ENCODE results near the gene TTF2. TPM values are rescaled to one million over a fixed set of nuclear protein-coding genes. Genes with fewer than 3 reads are reported as not detected.
A peak's percentile ranks its signal among the peaks of the same experiment; 100 is the strongest.

Gene TTF2
- total and polyA plus RNA-seq, 9 of the 15 experiments (the other 6 are each of a cell fraction or from before 2014, with no cell fraction given): 9.4 to 71.1 (median 42.1) TPM

DNA sequence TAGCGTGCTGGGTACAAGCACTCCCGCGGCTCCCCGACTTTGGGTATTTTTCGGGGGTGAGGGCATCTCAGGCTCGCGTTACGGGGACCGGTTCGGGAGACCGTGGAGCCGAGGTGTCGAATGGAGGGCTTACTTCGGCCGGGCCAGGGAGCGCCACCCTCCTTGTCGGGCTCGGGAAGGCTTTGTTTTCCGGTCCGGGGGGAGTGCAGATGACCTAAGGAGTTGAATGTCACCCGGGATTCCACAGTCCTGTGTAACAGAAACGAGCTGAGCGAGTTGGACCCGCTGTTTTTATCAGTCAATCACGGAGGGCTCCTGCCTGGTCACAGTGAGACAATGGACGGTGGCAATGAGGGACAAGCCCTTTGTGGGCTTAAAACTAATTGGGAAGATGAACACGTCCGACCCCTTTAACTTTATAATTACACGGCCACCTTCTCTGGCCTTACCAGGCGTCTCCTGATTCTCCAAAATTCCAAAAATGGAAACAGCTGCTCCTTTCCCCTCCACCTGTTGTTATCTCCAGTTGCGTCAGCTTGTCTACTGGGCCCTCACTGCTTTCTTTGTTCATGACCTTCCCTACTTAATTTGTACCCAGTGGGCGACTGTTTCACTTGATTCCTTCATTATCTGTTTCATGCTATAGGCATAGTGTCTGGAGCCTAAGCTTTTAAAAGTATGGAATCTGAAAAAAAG lies 62.4 kb downstream of the TTF2 start (continued):
- TF ChIP-seq, protein P1, sequence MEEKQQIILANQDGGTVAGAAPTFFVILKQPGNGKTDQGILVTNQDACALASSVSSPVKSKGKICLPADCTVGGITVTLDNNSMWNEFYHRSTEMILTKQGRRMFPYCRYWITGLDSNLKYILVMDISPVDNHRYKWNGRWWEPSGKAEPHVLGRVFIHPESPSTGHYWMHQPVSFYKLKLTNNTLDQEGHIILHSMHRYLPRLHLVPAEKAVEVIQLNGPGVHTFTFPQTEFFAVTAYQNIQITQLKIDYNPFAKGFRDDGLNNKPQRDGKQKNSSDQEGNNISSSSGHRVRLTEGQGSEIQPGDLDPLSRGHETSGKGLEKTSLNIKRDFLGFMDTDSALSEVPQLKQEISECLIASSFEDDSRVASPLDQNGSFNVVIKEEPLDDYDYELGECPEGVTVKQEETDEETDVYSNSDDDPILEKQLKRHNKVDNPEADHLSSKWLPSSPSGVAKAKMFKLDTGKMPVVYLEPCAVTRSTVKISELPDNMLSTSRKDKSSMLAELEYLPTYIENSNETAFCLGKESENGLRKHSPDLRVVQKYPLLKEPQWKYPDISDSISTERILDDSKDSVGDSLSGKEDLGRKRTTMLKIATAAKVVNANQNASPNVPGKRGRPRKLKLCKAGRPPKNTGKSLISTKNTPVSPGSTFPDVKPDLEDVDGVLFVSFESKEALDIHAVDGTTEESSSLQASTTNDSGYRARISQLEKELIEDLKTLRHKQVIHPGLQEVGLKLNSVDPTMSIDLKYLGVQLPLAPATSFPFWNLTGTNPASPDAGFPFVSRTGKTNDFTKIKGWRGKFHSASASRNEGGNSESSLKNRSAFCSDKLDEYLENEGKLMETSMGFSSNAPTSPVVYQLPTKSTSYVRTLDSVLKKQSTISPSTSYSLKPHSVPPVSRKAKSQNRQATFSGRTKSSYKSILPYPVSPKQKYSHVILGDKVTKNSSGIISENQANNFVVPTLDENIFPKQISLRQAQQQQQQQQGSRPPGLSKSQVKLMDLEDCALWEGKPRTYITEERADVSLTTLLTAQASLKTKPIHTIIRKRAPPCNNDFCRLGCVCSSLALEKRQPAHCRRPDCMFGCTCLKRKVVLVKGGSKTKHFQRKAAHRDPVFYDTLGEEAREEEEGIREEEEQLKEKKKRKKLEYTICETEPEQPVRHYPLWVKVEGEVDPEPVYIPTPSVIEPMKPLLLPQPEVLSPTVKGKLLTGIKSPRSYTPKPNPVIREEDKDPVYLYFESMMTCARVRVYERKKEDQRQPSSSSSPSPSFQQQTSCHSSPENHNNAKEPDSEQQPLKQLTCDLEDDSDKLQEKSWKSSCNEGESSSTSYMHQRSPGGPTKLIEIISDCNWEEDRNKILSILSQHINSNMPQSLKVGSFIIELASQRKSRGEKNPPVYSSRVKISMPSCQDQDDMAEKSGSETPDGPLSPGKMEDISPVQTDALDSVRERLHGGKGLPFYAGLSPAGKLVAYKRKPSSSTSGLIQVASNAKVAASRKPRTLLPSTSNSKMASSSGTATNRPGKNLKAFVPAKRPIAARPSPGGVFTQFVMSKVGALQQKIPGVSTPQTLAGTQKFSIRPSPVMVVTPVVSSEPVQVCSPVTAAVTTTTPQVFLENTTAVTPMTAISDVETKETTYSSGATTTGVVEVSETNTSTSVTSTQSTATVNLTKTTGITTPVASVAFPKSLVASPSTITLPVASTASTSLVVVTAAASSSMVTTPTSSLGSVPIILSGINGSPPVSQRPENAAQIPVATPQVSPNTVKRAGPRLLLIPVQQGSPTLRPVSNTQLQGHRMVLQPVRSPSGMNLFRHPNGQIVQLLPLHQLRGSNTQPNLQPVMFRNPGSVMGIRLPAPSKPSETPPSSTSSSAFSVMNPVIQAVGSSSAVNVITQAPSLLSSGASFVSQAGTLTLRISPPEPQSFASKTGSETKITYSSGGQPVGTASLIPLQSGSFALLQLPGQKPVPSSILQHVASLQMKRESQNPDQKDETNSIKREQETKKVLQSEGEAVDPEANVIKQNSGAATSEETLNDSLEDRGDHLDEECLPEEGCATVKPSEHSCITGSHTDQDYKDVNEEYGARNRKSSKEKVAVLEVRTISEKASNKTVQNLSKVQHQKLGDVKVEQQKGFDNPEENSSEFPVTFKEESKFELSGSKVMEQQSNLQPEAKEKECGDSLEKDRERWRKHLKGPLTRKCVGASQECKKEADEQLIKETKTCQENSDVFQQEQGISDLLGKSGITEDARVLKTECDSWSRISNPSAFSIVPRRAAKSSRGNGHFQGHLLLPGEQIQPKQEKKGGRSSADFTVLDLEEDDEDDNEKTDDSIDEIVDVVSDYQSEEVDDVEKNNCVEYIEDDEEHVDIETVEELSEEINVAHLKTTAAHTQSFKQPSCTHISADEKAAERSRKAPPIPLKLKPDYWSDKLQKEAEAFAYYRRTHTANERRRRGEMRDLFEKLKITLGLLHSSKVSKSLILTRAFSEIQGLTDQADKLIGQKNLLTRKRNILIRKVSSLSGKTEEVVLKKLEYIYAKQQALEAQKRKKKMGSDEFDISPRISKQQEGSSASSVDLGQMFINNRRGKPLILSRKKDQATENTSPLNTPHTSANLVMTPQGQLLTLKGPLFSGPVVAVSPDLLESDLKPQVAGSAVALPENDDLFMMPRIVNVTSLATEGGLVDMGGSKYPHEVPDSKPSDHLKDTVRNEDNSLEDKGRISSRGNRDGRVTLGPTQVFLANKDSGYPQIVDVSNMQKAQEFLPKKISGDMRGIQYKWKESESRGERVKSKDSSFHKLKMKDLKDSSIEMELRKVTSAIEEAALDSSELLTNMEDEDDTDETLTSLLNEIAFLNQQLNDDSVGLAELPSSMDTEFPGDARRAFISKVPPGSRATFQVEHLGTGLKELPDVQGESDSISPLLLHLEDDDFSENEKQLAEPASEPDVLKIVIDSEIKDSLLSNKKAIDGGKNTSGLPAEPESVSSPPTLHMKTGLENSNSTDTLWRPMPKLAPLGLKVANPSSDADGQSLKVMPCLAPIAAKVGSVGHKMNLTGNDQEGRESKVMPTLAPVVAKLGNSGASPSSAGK (IDR thresholded peaks at IDR 0.05): no peak; the same call in none of the 2 replicates
- TF ChIP-seq NR4A1 (CRISPR knock-in tag; IDR thresholded peaks at IDR 0.05) (no peak), NR4A1 (tag; IDR thresholded peaks at IDR 0.05) (no peak), RBM34 (IDR thresholded peaks at IDR 0.05; ENCODE audit: borderline replicate concordance, insufficient read depth, low read length) (no peak), BCOR (IDR thresholded peaks at IDR 0.05) (no peak), TEAD2 (tag; IDR thresholded peaks at IDR 0.05) (no peak), DMBX1 (CRISPR knock-in tag; IDR thresholded peaks at IDR 0.05; ENCODE audit: borderline replicate concordance) (no peak), NFXL1 (CRISPR knock-in tag; IDR thresholded peaks at IDR 0.05) (no peak), POLR2B (IDR thresholded peaks at IDR 0.05; ENCODE audit: low read depth, partially characterized antibody) (no peak), RUNX1 (IDR thresholded peaks at IDR 0.05; ENCODE audit: low read depth) (no peak), ESRRA (IDR thresholded peaks at IDR 0.05; ENCODE audit: borderline replicate concordance, low read depth) (0 out of 2 replicates have a peak, but pooled peaks have one; percentile 6), ZNF175 (CRISPR knock-in tag; IDR thresholded peaks at IDR 0.05; ENCODE audit: low read depth) (no peak), BRD9 (IDR thresholded peaks at IDR 0.05; ENCODE audit: low read depth, partially characterized antibody) (no peak), BDP1 (IDR thresholded peaks at IDR 0.05; ENCODE audit: insufficient read depth, insufficient read length) (no peak), CHD2 (IDR thresholded peaks at IDR 0.05; ENCODE audit: low read depth, low read length) (no peak), SAP30 (IDR thresholded peaks at IDR 0.05; ENCODE audit: borderline replicate concordance, insufficient read depth, low read depth, low read length, poor library complexity, severe bottlenecking) (no peak)
- TF ChIP-seq, protein P2, sequence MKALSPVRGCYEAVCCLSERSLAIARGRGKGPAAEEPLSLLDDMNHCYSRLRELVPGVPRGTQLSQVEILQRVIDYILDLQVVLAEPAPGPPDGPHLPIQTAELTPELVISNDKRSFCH (CRISPR knock-in tag; IDR thresholded peaks at IDR 0.05): no peak
- TF ChIP-seq, protein P2 (tag; IDR thresholded peaks at IDR 0.05): no peak

Data from K562 (cell line).